NCI-H1092 (cell line): ENCODE data around the gene RGS6.

Experiments
- DNase-seq: peaks from one replicate; lab custom pipeline; 2025; lab: John Stamatoyannopoulos, UW

RGS6 gene

DNA sequence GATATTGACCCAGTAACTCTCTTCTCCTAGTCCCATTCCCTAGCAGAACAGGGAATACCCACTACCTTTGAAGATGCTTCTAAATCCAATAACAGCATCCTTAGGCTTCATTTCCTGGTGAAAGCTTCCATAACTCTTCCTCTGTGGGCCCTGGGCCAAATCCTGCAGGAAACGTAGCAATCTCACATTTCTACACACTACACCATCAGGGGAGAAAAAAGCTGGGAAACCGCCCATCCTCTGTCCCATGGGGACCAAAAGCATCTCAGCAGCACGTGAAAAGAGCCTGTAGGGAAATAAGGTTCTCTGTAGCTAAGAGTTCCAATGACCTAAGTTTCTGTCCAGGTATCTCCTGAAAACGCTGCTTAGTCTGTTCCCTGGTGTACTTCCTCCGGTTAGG lies 621.4 kb downstream of the RGS6 start:
- no peak for DNase-seq

DNA sequence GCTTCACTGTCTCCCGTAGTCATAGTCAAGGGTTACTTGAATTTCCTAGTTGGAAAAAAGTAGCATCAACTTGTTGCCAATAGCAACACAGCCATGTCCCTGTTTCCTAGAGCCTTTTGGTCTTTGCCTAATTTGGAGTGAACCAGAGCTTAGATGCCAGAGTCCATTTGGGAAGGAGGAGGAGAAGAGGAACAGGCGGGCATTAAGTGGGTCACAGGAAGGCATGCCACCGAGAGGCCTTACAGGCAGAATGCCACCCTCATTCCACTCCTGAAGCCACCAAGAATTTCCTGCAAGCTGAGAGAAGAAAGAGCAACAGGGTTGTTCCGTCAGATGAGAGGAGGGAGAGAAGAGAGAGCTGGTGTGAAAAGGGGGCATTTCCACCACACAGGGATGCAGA lies 622.2 kb downstream of the RGS6 start:
- no peak for DNase-seq

- DNase-seq, result no peak
These were observed 622.9 kb downstream of the RGS6 start for GRCh38 chr14:72554994-72555608.

DNA sequence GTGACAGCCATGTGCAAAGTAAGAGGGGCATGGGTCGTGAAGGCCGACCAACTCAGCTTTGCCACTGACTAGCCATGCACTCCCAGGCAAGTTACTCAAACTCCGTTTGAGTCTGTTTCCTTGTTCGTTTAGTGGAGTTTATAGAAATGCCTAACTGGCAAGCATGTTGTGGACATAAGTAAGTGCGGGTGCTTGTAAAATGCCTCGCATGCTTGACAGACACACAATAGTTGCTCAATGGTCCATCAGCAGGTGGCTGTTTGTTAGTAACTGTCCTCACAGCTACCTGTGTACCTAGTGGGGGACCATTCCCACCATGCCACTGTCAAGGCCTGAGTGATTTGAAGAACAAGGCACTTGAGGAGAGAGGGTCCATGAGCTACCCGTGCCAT lies 623.4 kb downstream of the RGS6 start:
- no peak for DNase-seq

DNA sequence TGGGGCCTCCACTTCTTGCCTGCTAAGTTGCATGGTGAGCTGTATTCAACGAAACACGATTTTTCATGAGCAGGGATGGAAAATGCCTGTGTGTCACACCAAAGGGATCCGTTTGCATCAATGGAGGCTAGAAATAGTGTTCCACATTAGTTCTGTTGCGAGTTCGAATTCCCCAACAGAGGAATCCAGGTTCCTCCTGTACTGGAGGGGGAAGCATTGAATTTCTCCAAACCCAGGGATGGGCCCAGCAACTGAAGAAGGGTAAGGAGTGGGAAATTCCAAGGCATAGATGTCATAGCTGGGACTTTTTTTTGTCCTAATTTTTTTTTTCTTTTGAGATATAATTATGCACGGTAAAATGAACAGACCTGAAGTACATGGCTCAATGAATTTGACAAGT lies 625.4 kb downstream of the RGS6 start:
- no peak for DNase-seq

DNA sequence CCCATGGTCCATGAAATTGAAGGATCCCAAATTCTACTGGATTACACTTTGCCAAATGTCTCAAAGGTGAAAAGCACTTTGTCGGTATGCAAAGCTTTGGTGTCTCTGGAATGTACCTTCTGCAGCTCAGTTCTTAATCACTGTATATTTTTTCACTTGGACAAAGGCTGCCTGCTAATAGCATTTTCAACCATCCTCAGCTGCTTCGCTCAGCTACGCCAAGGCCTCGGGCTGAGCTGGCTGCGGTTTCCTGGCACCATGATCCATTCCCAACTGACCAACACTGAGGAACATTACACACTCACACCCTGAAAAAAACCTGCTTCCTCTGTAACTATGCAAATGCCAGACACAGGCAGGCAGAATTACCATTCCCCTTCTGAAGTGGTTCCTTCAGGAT lies 626.5 kb downstream of the RGS6 start:
- DNase-seq, result no peak

GRCh38 chr14:72559202-72559601 lies 627.0 kb downstream of the RGS6 start:
- DNase-seq, result no peak

GRCh38 chr14:72559669-72560255 lies 627.5 kb downstream of the RGS6 start:
- DNase-seq, result no peak

DNA sequence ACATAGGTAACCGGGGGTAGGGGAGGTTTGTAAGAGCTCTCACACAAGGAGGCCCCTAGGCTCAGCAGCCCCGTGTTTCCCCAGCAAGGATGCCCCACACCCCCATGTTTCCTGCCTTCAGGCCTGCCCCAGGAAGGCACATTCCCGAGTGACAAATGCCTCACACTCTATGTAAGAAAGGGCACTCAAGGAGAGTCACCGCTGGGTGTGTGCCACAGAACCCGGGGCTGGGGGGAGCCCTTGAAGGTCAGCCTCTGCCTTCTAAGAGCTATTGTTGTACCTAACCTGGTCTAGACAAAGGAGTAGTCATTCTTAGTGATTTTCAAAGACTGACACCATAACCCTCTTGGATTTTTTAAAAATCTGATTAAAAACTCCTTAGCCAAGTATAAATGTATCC lies 628.1 kb downstream of the RGS6 start:
- no peak for DNase-seq

DNA sequence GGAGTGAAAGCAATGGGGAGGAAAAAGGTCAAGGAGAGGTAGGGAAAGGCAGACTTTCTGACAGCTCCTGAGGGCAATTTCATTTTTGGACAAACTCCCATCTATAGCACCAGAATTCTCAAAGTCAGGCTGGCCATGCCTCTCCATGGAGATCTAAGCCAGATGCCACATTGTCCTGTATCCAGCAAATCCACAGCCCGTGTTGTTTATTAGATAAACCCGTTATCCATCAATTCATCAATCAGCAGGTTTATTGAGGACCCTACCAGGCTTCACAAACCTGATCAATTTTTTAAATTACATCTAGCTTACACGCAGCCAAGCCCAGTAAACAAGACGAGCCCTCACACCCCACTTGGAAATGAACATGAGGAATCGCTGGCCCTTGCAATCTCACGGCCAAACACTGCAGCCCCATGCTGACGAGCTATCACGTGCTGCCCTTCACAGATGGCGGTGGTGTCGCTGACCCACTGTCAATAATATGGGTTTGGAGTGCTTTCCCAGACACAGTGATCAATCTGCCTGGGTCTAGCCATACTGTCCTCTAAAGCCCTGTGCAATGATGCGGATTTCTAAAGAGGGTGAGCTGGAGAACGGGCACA lies 628.8 kb downstream of the RGS6 start:
- no peak for DNase-seq

DNA sequence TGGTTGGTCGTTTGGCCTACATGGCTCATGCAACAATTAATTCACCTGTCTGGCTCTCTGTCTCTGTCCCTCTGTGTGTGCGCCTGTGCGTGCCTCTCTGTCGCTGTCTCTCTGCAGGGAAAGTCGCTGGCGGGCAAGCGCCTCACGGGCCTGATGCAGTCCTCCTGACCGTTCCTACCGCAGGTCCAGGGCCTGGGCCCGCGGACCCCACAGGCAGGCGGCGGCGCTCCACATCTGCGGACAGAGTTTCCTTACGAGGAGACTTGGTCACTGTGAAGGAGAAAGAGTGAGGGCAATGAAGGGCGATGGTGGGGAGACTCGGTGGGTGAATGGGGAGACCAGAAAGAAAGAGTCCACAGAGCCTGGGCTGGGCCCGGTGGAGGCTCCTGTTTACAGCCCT lies 630.1 kb downstream of the RGS6 start:
- no peak for DNase-seq

DNA sequence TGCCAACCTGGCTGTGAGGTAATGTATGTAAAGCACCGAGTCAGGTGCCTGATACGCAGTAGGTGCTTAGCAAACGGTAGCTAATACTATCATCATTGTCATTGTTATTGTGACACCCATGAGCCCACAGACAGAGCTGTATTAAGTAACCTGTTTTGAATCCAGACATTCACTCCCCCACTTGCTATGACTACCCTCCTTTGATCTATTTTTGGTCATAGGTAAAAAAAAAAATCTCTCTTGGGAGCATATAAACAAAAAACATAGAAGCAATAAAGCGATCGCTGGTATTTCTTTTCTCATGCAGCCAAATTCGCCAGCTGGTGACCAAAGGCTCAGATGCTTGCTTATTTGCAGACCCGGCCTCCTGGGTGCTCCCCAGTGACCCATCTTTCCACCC lies 631.4 kb downstream of the RGS6 start:
- no peak for DNase-seq

DNA sequence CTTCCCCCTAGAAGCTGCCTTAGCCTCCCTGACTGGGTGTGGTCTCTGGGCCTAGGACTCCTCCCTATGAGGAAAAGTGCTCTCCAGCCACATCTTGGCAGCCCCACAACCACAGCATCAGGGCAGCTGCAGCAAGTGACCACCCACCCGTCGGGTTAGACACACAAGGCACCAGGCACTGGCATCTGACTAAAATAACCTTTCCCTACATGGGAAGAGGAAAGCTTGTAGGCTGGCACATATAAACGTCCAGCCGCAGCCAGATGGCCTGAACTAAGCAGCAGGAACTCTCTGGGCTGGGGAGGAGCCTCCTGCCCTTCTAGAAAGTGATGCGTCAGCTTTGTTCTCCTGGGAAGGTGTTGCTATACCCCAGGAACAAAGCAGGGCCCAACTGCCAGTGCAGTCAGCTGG lies 632.9 kb downstream of the RGS6 start:
- DNase-seq, result no peak

GRCh38 chr14:72565917-72566316 lies 633.7 kb downstream of the RGS6 start:
- DNase-seq, result no peak

- no peak for DNase-seq
These were observed 635.0 kb downstream of the RGS6 start for GRCh38 chr14:72567226-72567625.

- no peak for DNase-seq
These were observed 636.2 kb downstream of the RGS6 start for GRCh38 chr14:72568296-72568992.

GRCh38 chr14:72573725-72574417 lies 641.6 kb downstream of the RGS6 start:
- DNase-seq, result no peak

DNA sequence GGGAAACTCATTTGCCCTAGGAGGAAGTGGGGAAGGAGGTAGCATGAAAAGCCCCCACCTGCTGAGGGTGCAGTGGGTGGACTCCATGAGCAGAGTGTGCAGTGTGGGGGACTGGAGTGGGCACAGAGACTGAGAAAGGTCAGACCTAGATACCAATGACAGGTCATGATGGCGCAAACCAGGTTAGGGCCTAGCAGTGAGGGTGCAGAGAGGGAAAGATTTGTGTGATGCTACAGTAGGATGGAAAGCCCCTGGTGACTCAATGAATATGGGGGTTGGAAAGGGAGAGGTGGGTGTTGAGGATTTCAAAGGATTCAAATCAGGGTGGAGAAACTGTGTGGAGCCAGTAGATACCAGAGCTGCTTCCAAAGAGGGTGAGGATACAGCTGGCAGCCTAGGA lies 642.5 kb downstream of the RGS6 start:
- DNase-seq, result no peak

DNA sequence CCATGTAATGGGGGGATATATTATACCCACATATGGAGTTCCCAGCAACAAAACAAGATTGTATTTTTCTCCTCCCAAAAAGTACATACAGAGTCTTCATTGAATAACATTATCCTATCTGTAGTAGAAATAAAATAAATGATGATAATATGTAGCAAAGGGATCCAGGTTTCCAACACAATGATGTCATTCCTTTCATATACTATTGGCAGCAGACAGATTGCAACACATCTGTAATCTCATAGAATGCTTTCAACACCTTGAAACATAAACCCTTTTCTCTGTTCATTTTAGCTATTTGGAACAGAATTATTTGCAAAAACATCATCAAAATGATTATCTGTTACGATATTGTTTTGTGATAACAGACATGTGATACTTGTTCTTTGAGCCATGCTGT lies 644.0 kb downstream of the RGS6 start:
- no peak for DNase-seq

- no peak for DNase-seq
These were observed 645.3 kb downstream of the RGS6 start for GRCh38 chr14:72577521-72577920.

DNA sequence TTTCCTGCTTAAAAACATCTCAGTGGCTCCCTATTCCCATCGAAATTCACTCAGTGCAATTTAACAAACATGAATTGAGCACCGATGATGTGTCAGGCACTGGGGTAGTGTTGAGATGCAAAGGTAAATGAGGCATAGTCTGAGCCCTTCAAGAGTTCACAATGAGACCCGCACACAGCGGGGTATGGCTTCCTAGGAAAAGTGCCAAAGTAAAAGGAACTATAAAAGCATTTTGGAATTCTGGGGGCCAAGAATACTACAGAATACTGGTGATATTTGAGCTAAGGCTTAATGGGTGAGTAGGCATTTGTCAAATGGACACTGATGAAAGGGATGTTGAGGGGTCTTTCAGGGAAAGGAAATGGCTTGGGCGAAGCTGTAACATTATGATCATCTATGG lies 646.3 kb downstream of the RGS6 start:
- DNase-seq, result no peak

DNA sequence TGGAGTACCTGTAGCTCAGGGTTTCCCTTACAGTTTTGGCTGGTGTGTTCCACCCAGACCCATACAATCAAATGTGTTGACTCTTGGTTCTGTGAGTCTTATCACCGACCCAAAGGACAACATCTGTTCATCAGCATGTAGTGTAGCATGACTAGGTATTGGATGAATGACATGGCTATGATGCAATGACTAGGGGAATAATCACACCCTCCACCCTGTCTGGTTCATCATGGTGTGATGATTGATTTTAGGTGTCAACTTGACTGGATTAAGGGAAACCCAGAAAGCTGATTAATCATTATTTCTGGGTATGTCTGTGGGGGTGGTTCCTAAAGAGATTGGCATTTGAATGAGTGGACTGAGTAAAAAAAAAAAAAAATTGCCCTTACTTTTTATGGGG lies 650.4 kb downstream of the RGS6 start:
- DNase-seq, result no peak
